ENCODE results near the gene HYAL2.

HYAL2 gene

DNA sequence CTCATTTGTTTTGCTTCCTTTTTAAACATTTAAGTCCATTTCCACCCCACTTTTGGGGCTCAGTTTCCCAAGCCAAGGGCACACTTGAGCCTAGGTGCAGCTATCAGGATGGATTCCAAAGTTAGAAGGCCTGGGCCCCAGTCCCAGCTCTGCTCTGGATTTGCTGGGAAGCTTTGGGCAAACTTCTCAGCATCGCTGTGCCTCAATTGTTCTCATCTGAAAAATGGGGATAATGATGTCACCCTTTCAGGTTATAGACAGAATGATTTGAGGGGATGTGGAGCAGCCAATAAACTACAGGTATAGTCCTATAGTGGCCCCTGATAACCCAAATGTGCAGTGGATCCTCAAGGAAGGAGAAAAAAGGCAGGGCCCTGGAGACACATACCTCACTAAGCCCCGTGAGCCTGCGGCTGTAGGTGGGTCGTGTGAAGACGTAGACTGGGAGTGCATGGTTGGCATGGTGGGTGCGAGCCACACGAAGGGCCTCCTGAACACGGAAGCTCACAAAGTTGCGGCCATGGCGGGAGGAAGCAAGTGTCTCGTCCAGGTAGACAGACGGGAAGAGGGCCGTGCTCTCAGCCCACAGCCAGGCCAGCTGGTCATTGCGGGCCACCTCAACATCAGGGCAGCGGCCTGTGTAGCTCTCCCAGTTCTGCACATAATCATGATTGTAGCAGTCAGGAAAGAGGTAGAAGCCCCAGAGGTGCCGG lies 3.2 kb downstream of the HYAL2 start:
- H3K18ac ChIP-seq (ENCODE audit: low read length), result no peak overlapping the region
- H3K4me2 ChIP-seq (ENCODE audit: insufficient read depth, low read length, poor library complexity, severe bottlenecking), result no peak overlapping the region
- no peak for DNase-seq (ENCODE audit: low spot score)
- H2BK12ac ChIP-seq (ENCODE audit: low read length), result no peak overlapping the region
- peaks cover 50 to 64% of the 10 kb centered on the region in 2 donors for H3K36me3 ChIP-seq (replicated peaks in 1 of 2; ENCODE audit: control insufficient read depth in 2 of 2, insufficient read depth in 2 of 2, low read length in 2 of 2)
- no peak overlapping the region for H3K4ac ChIP-seq (ENCODE audit: low read length)
- no peak overlapping the region for H4K91ac ChIP-seq (ENCODE audit: low read depth, low read length, poor library complexity)
- peaks cover 0 to 4% of the 10 kb centered on the region in 2 donors for H3K9me3 ChIP-seq (replicated peaks in 1 of 2; ENCODE audit: control insufficient read depth in 2 of 2, insufficient read depth in 1 of 2, low read depth in 1 of 2, low read length in 2 of 2)
- H2AK5ac ChIP-seq (ENCODE audit: low read depth, low read length), result no peak overlapping the region
- H2BK15ac ChIP-seq (ENCODE audit: low read length), result no peak overlapping the region
- H3K9ac ChIP-seq (ENCODE audit: low read depth, low read length, poor library complexity), result no peak overlapping the region
- no peak overlapping the region for H2BK5ac ChIP-seq (ENCODE audit: low read length)
- H3K27me3 ChIP-seq (ENCODE audit: control insufficient read depth in 3 of 3, insufficient read depth in 3 of 3, low read depth in 1 of 3, low read length in 3 of 3), result no peaks in the 10 kb centered on the region
- H3K4me1 ChIP-seq (ENCODE audit: control insufficient read depth in 2 of 2, insufficient read depth in 1 of 2, low read depth in 1 of 2, low read length in 2 of 2), result peaks cover 27 to 38% of the 10 kb centered on the region in 2 donors
- H2AFZ ChIP-seq (ENCODE audit: low read length), result no peak overlapping the region
- no peak overlapping the region for H2BK120ac ChIP-seq (ENCODE audit: low read depth, low read length)
- no peak overlapping the region for H3K27ac ChIP-seq (replicated peaks; ENCODE audit: low read length)
- peak overlapping the region; percentile 12 to 61 for H3K4me3 ChIP-seq (ENCODE audit: low read length in 2 of 2)
- H3K79me1 ChIP-seq (ENCODE audit: low read depth, low read length), result peaks cover 37% of the 10 kb centered on the region
- no peak overlapping the region for H3K23ac ChIP-seq (ENCODE audit: low read depth, low read length, poor library complexity)
- no CpG with 5 or more reads among the region's 16 CpGs for WGBS, 2 donors (ENCODE audit: extremely low coverage in 2 of 2, insufficient read length in 2 of 2, insufficient replicate concordance in 1 of 2)
- H3K14ac ChIP-seq (ENCODE audit: low read length), result no peak overlapping the region
- no peak overlapping the region for H4K8ac ChIP-seq (ENCODE audit: low read depth, low read length)

DNA sequence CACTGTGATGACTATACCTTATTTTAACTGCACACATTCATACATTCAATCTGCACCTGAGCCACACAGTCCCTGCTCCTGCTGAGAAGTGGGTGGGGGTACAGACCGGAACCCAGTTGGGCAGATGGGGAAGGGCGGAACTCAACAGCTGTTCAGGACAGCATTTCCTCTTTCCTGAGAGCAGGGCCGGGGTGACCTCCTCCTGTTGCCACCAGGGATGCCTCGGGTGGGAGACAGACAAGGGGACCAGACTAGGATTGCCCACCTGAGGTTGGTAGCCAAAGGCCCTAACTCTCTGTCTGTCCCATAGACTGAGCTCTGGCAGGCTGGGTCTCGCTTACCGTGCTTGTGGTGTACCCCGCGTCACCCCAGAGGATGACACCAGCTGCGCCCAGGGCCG lies 3.9 kb downstream of the HYAL2 start:
- Histone ChIP-seq H2AK5ac (ENCODE audit: low read depth, low read length) (peak overlapping the region; percentile 57), H2BK12ac (ENCODE audit: low read length) (no peak overlapping the region), H2AFZ (ENCODE audit: low read length) (no peak overlapping the region), H2BK120ac (ENCODE audit: low read depth, low read length) (no peak overlapping the region), H3K4ac (ENCODE audit: low read length) (no peak overlapping the region), H3K4me3 (ENCODE audit: low read length in 2 of 2) (no peak overlapping the region), H3K9me3 (replicated peaks in 1 of 2; ENCODE audit: control insufficient read depth in 2 of 2, insufficient read depth in 1 of 2, low read depth in 1 of 2, low read length in 2 of 2) (peaks cover 0 to 4% of the 10 kb centered on the region in 2 donors), H3K79me1 (ENCODE audit: low read depth, low read length) (peaks cover 34% of the 10 kb centered on the region), H3K27ac (replicated peaks; ENCODE audit: low read length) (no peak overlapping the region), H4K91ac (ENCODE audit: low read depth, low read length, poor library complexity) (no peak overlapping the region), H3K18ac (ENCODE audit: low read length) (no peak overlapping the region), H3K9ac (ENCODE audit: low read depth, low read length, poor library complexity) (peak overlapping the region; percentile 25), H3K36me3 (replicated peaks in 1 of 2; ENCODE audit: control insufficient read depth in 2 of 2, insufficient read depth in 2 of 2, low read length in 2 of 2) (peaks cover 47 to 58% of the 10 kb centered on the region in 2 donors), H2BK15ac (ENCODE audit: low read length) (no peak overlapping the region), H3K4me1 (ENCODE audit: control insufficient read depth in 2 of 2, insufficient read depth in 1 of 2, low read depth in 1 of 2, low read length in 2 of 2) (peaks cover 24 to 35% of the 10 kb centered on the region in 2 donors), H3K23ac (ENCODE audit: low read depth, low read length, poor library complexity) (peak overlapping the region; percentile 32), H3K4me2 (ENCODE audit: insufficient read depth, low read length, poor library complexity, severe bottlenecking) (no peak overlapping the region), H2BK5ac (ENCODE audit: low read length) (no peak overlapping the region), H3K27me3 (ENCODE audit: control insufficient read depth in 3 of 3, insufficient read depth in 3 of 3, low read depth in 1 of 3, low read length in 3 of 3) (no peaks in the 10 kb centered on the region), H4K8ac (ENCODE audit: low read depth, low read length) (no peak overlapping the region), H3K14ac (ENCODE audit: low read length) (no peak overlapping the region)
- no CpG with 5 or more reads among the region's 10 CpGs for WGBS, 2 donors (ENCODE audit: extremely low coverage in 2 of 2, insufficient read length in 2 of 2, insufficient replicate concordance in 1 of 2)
- no peak for DNase-seq (ENCODE audit: low spot score)

DNA sequence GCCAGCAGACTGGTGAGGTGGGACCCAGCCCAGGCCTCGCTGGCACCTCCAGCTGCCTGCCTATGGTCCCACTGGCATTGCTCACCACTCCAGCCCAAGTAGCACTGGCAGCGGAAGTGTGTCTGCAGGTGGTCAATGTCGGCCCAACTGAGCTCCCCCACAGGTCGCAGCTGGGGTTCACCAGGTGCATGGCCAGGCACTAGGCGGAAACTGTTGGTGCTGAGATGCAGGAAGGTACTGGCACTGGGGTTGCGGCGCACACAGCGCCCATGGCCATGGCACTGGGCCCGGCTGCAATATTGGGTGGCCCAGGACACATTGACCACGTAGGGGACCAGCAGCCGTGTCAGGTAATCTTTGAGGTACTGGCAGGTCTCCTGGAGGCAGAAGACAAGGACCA lies 4.4 kb downstream of the HYAL2 start:
- Histone ChIP-seq H2AK5ac (ENCODE audit: low read depth, low read length) (no peak overlapping the region), H4K8ac (ENCODE audit: low read depth, low read length) (peak overlapping the region; percentile 84), H2BK15ac (ENCODE audit: low read length) (no peak overlapping the region), H2AFZ (ENCODE audit: low read length) (no peak overlapping the region), H3K4ac (ENCODE audit: low read length) (no peak overlapping the region), H2BK12ac (ENCODE audit: low read length) (no peak overlapping the region), H3K27me3 (ENCODE audit: control insufficient read depth in 3 of 3, insufficient read depth in 3 of 3, low read depth in 1 of 3, low read length in 3 of 3) (no peaks in the 10 kb centered on the region), H4K91ac (ENCODE audit: low read depth, low read length, poor library complexity) (no peak overlapping the region), H3K9ac (ENCODE audit: low read depth, low read length, poor library complexity) (no peak overlapping the region), H3K79me1 (ENCODE audit: low read depth, low read length) (peaks cover 34% of the 10 kb centered on the region), H3K18ac (ENCODE audit: low read length) (peak overlapping the region; percentile 39), H2BK5ac (ENCODE audit: low read length) (no peak overlapping the region), H3K27ac (replicated peaks; ENCODE audit: low read length) (no peak overlapping the region), H3K4me1 (ENCODE audit: control insufficient read depth in 2 of 2, insufficient read depth in 1 of 2, low read depth in 1 of 2, low read length in 2 of 2) (peaks cover 21 to 35% of the 10 kb centered on the region in 2 donors), H2BK120ac (ENCODE audit: low read depth, low read length) (no peak overlapping the region), H3K14ac (ENCODE audit: low read length) (no peak overlapping the region), H3K23ac (ENCODE audit: low read depth, low read length, poor library complexity) (peak overlapping the region; percentile 3), H3K4me3 (ENCODE audit: low read length in 2 of 2) (no peak overlapping the region), H3K9me3 (replicated peaks in 1 of 2; ENCODE audit: control insufficient read depth in 2 of 2, insufficient read depth in 1 of 2, low read depth in 1 of 2, low read length in 2 of 2) (peaks cover 0 to 4% of the 10 kb centered on the region in 2 donors), H3K4me2 (ENCODE audit: insufficient read depth, low read length, poor library complexity, severe bottlenecking) (no peak overlapping the region), H3K36me3 (replicated peaks in 1 of 2; ENCODE audit: control insufficient read depth in 2 of 2, insufficient read depth in 2 of 2, low read length in 2 of 2) (peaks cover 47 to 58% of the 10 kb centered on the region in 2 donors)
- WGBS, 2 donors (ENCODE audit: extremely low coverage in 2 of 2, insufficient read length in 2 of 2, insufficient replicate concordance in 1 of 2), result no CpG with 5 or more reads among the region's 11 CpGs
- DNase-seq (ENCODE audit: low spot score), result no peak

DNA sequence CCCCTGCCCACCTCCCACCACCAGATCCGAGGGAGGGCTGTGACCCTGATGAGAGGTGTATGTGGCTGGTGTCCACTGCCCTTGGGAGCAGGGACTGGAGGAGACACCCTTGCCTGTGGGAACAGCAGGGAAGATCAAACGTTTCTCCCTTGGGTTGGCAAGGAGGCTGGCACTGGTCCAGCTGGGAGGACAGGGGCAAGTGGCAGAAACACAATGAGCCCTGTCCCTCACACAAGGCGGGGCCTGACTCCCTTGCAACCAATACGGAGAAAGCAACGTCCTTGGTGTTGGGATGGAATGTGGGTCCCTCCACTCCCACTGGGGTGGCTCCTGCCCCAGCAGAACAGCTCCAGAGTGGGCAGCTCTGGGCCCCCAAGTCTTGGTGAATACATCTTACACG lies 5.2 kb downstream of the HYAL2 start:
- Histone ChIP-seq H3K4ac (ENCODE audit: low read length) (no peak overlapping the region), H2BK15ac (ENCODE audit: low read length) (no peak overlapping the region), H3K4me3 (ENCODE audit: low read length in 2 of 2) (no peak overlapping the region), H3K18ac (ENCODE audit: low read length) (no peak overlapping the region), H2AFZ (ENCODE audit: low read length) (no peak overlapping the region), H2BK120ac (ENCODE audit: low read depth, low read length) (no peak overlapping the region), H4K91ac (ENCODE audit: low read depth, low read length, poor library complexity) (no peak overlapping the region), H2AK5ac (ENCODE audit: low read depth, low read length) (no peak overlapping the region), H3K9ac (ENCODE audit: low read depth, low read length, poor library complexity) (no peak overlapping the region), H4K8ac (ENCODE audit: low read depth, low read length) (no peak overlapping the region), H2BK5ac (ENCODE audit: low read length) (peak overlapping the region; percentile 60), H3K23ac (ENCODE audit: low read depth, low read length, poor library complexity) (peak overlapping the region; percentile 59), H3K27ac (replicated peaks; ENCODE audit: low read length) (no peak overlapping the region), H3K4me1 (ENCODE audit: control insufficient read depth in 2 of 2, insufficient read depth in 1 of 2, low read depth in 1 of 2, low read length in 2 of 2) (peaks cover 18 to 27% of the 10 kb centered on the region in 2 donors), H3K14ac (ENCODE audit: low read length) (no peak overlapping the region), H3K36me3 (replicated peaks in 1 of 2; ENCODE audit: control insufficient read depth in 2 of 2, insufficient read depth in 2 of 2, low read length in 2 of 2) (peaks cover 47 to 58% of the 10 kb centered on the region in 2 donors), H3K79me1 (ENCODE audit: low read depth, low read length) (peaks cover 34% of the 10 kb centered on the region), H3K4me2 (ENCODE audit: insufficient read depth, low read length, poor library complexity, severe bottlenecking) (peak overlapping the region; percentile 4), H3K27me3 (ENCODE audit: control insufficient read depth in 3 of 3, insufficient read depth in 3 of 3, low read depth in 1 of 3, low read length in 3 of 3) (no peaks in the 10 kb centered on the region), H3K9me3 (replicated peaks in 1 of 2; ENCODE audit: control insufficient read depth in 2 of 2, insufficient read depth in 1 of 2, low read depth in 1 of 2, low read length in 2 of 2) (peaks cover 0 to 4% of the 10 kb centered on the region in 2 donors), H2BK12ac (ENCODE audit: low read length) (peak overlapping the region; percentile 92)
- no CpG with 5 or more reads among the region's 6 CpGs for WGBS, 2 donors (ENCODE audit: extremely low coverage in 2 of 2, insufficient read length in 2 of 2, insufficient replicate concordance in 1 of 2)
- DNase-seq (ENCODE audit: low spot score), result no peak
